ENCODE data around the gene TAAR2. TPM values are rescaled to one million over a fixed set of nuclear protein-coding genes. Genes with fewer than 3 reads are reported as not detected.

Gene TAAR2
- total RNA-seq, 2 donors from 2014 or later = not detected

Other genes starting within 250 kb of the TAAR2 start
- not detected for gene MOXD1, start 222.8 kb downstream of the TAAR2 start, total RNA-seq
- gene STX7, start 111.2 kb downstream of the TAAR2 start, total RNA-seq = 10 to 100 TPM; 17.3 to 18.4 TPM
- not detected for gene TAAR9, start 86.0 kb downstream of the TAAR2 start, total RNA-seq
- not detected for gene TAAR8, start 71.6 kb downstream of the TAAR2 start, total RNA-seq
- gene TAAR6, start 54.0 kb downstream of the TAAR2 start, total RNA-seq = not detected
- gene TAAR5, start 34.5 kb downstream of the TAAR2 start, total RNA-seq = not detected
- not detected for gene TAAR1, start 34.9 kb upstream of the TAAR2 start, total RNA-seq
- under 1 TPM; 0.22 to 0.42 TPM for gene VNN1, start 89.8 kb upstream of the TAAR2 start, total RNA-seq
- 1 to 10 TPM; 2.1 to 5.2 TPM for gene VNN2, start 133.6 kb upstream of the TAAR2 start, total RNA-seq
- gene SLC18B1, start 174.4 kb upstream of the TAAR2 start, total RNA-seq = 1 to 10 TPM; 8.6 to 9.1 TPM
- gene RPS12, start 190.3 kb upstream of the TAAR2 start, total RNA-seq = 1,000 to 10,000 TPM; 2,264 to 2,344 TPM